HL-60/S4 (cell line): ENCODE measurements around the gene CYSRT1.

Experiments
- in situ Hi-C: fragments of 300-500 bp; cut with MboI; formaldehyde crosslinking; loops from 2 replicates; pipeline ENCODE4 v1.14.3; 2022; ENCODE audit warnings: low sequenced_read_pairs

Gene CYSRT1

GRCh38 chr9:137205126-137206069 is 19.6 kb upstream of the CYSRT1 start, which contains the start of the genes NDOR1 and TMEM203:
NDOR1 (plus strand) TSS chr9:137205700; CDS start chr9:137205778, 78 bp downstream.
TMEM203 (minus strand) TSS chr9:137205648; CDS start chr9:137205414, 234 bp downstream.
- in situ Hi-C loops, result loop anchor here (25.0 kb wide), 1 partner anchor 418 kb away; the partner anchor contains the start of genes CCDC183 and TMEM141

GRCh38 chr9:137206602-137207001 is 18.4 kb upstream of the CYSRT1 start:
- in situ Hi-C loops, result loop anchor here (25.0 kb wide), 1 partner anchor 419 kb away; the partner anchor contains the start of genes CCDC183 and TMEM141

GRCh38 chr9:137211532-137211931 is 13.4 kb upstream of the CYSRT1 start:
- in situ Hi-C loops, result loop anchor here (25.0 kb wide), 1 partner anchor 424 kb away; the partner anchor contains the start of genes CCDC183 and TMEM141

GRCh38 chr9:137212520-137212919 is 12.5 kb upstream of the CYSRT1 start:
- in situ Hi-C loops, result loop anchor here (25.0 kb wide), 1 partner anchor 425 kb away; the partner anchor contains the start of genes CCDC183 and TMEM141

- in situ Hi-C loops, result loop anchor here (25.0 kb wide), 1 partner anchor 426 kb away; the partner anchor contains the start of genes CCDC183 and TMEM141
Observed at GRCh38 chr9:137213160-137214060, 11.6 kb upstream of the CYSRT1 start.

GRCh38 chr9:137214620-137215019 is 10.4 kb upstream of the CYSRT1 start:
- in situ Hi-C loops, result loop anchor here (25.0 kb wide), 1 partner anchor 427 kb away; the partner anchor contains the start of genes CCDC183 and TMEM141

- in situ Hi-C loops, result loop anchor here (25.0 kb wide), 1 partner anchor 428 kb away; the partner anchor contains the start of genes CCDC183 and TMEM141
Observed at GRCh38 chr9:137215196-137215986, 9.6 kb upstream of the CYSRT1 start.

GRCh38 chr9:137216188-137216965 is 8.6 kb upstream of the CYSRT1 start:
- in situ Hi-C loops, result loop anchor here (25.0 kb wide), 1 partner anchor 429 kb away; the partner anchor contains the start of genes CCDC183 and TMEM141

GRCh38 chr9:137217276-137218211 is 7.4 kb upstream of the CYSRT1 start:
- in situ Hi-C loops, result loop anchor here (25.0 kb wide), 1 partner anchor 430 kb away; the partner anchor contains the start of genes CCDC183 and TMEM141

GRCh38 chr9:137218212-137218753 is 6.7 kb upstream of the CYSRT1 start:
- in situ Hi-C loops, result loop anchor here (25.0 kb wide), 1 partner anchor 431 kb away; the partner anchor contains the start of genes CCDC183 and TMEM141

GRCh38 chr9:137218754-137219271 is 6.2 kb upstream of the CYSRT1 start:
- in situ Hi-C loops, result loop anchor here (25.0 kb wide), 1 partner anchor 432 kb away; the partner anchor contains the start of genes CCDC183 and TMEM141

GRCh38 chr9:137219757-137220316 is 5.1 kb upstream of the CYSRT1 start:
- in situ Hi-C loops, result loop anchor here (25.0 kb wide), 1 partner anchor 433 kb away; the partner anchor contains the start of genes CCDC183 and TMEM141

- in situ Hi-C loops, result loop anchor here (25.0 kb wide), 1 partner anchor 433 kb away; the partner anchor contains the start of genes CCDC183 and TMEM141
Observed at GRCh38 chr9:137220317-137221094, 4.5 kb upstream of the CYSRT1 start.

GRCh38 chr9:137221095-137221505 is 3.9 kb upstream of the CYSRT1 start:
- in situ Hi-C loops, result loop anchor here (25.0 kb wide), 1 partner anchor 434 kb away; the partner anchor contains the start of genes CCDC183 and TMEM141

GRCh38 chr9:137221506-137222111 is 3.4 kb upstream of the CYSRT1 start:
- in situ Hi-C loops, result loop anchor here (25.0 kb wide), 1 partner anchor 434 kb away; the partner anchor contains the start of genes CCDC183 and TMEM141
